ENCODE data around the gene POU6F1.

GRCh38 chr12:51198568-51199365 lies 19.1 kb downstream of the POU6F1 start:
- no peak for TF ChIP-seq POLR2A (IDR thresholded peaks at IDR 0.05; ENCODE audit: low read depth, low read length)
- TF ChIP-seq TAF1 (IDR thresholded peaks at IDR 0.05; ENCODE audit: borderline replicate concordance, low read depth, low read length): no peak
